Common myeloid progenitor, CD34-positive (primary cell): ENCODE measurements around the gene CCDC71L.

Experiments
- CTCF ChIA-PET: fragments of 350-600 bp; sonication (Branson Sonifier 250); formaldehyde crosslinking; loops from one replicate; lab custom pipeline; 2021; ENCODE audit warnings: antibody characterized with exemption; lab: Charles Lee
- POLR2A ChIA-PET: fragments of 350-600 bp; sonication (Branson Sonifier 250); formaldehyde crosslinking; loops from one replicate; lab custom pipeline; 2021; ENCODE audit warnings: antibody characterized with exemption; lab: Charles Lee
- DNase-seq, 3 donors: peaks; one replicate each; pipeline versions ENCODE4 v3.0.0 to v3.0.0-alpha.2; 2013
- H3K27ac ChIP-seq, 2 experiments: 1 replicate in 1 of 2; 2 replicates in 1 of 2; pipeline ENCODE4 v1.7.0; 2013; ENCODE audit warnings: inconsistent platforms in 2 of 2, low read length in 2 of 2, mild to moderate bottlenecking in 2 of 2, low read depth in 1 of 2, moderate library complexity in 1 of 2; ENCODE audit not compliant: severe bottlenecking in 2 of 2, insufficient read depth in 1 of 2, poor library complexity in 1 of 2
- H3K27me3 ChIP-seq, 5 experiments: replicated peaks in 2 of 5; 1 replicate in 3 of 5; 2 replicates in 2 of 5; pipeline versions ENCODE4 v1.6.1 to v1.7.0; 2013; ENCODE audit warnings: low read length in 4 of 5, mild to moderate bottlenecking in 2 of 5, moderate library complexity in 2 of 5, inconsistent platforms in 1 of 5; ENCODE audit not compliant: insufficient read depth in 5 of 5, control insufficient read depth in 4 of 5
- H3K36me3 ChIP-seq, 4 experiments: 1 replicate in 2 of 4; 2 replicates in 2 of 4; pipeline versions ENCODE4 v1.6.1 to v1.7.0; 2013; ENCODE audit warnings: low read length in 3 of 4, control low read depth in 1 of 4, mild to moderate bottlenecking in 1 of 4; ENCODE audit not compliant: control insufficient read depth in 4 of 4, insufficient read depth in 4 of 4
- H3K4me1 ChIP-seq, 4 experiments: 1 replicate in 3 of 4; 2 replicates in 1 of 4; pipeline versions ENCODE4 v1.6.1 to v1.7.1; 2013; ENCODE audit warnings: low read length in 3 of 4, mild to moderate bottlenecking in 3 of 4, control low read depth in 1 of 4, inconsistent platforms in 1 of 4, moderate library complexity in 1 of 4; ENCODE audit not compliant: control insufficient read depth in 4 of 4, insufficient read depth in 4 of 4; ENCODE audit errors: control extremely low read depth in 1 of 4
- H3K4me3 ChIP-seq, 7 experiments: 1 replicate in 4 of 7; 2 replicates in 3 of 7; pipeline versions ENCODE4 v1.5.1 to v1.7.0; 2013; ENCODE audit warnings: mild to moderate bottlenecking in 7 of 7, low read length in 6 of 7, moderate library complexity in 6 of 7, inconsistent platforms in 2 of 7, low read depth in 2 of 7, control low read depth in 1 of 7; ENCODE audit not compliant: insufficient read depth in 4 of 7, control insufficient read depth in 1 of 7; ENCODE audit errors: extremely low read depth in 1 of 7
- H3K9me3 ChIP-seq, 5 experiments: 1 replicate in 4 of 5; 2 replicates in 1 of 5; pipeline versions ENCODE4 v1.6.1 to v1.7.1; 2013; ENCODE audit warnings: low read length in 4 of 5, mild to moderate bottlenecking in 2 of 5, inconsistent platforms in 1 of 5, low read depth in 1 of 5, moderate library complexity in 1 of 5; ENCODE audit not compliant: control insufficient read depth in 4 of 5, insufficient read depth in 2 of 5; ENCODE audit errors: control extremely low read depth in 1 of 5
- WGBS: methylation state at CpG from one replicate; pipeline ENCODE4 v1.1.5; 2013; ENCODE audit not compliant: insufficient coverage; 5-methylcytosine and 5-hydroxymethylcytosine counted together

Gene CCDC71L

GRCh38 chr7:106611911-106612310 lies 49.0 kb downstream of the CCDC71L start:
- H3K4me1 ChIP-seq: no peaks in the 10 kb centered on the region
- H3K9me3 ChIP-seq: peaks cover 0 to 8% (median 2%) of the 10 kb centered on the region in 5 experiments
- 89% methylated on average over 1 of the region's 3 CpGs for whole genome bisulfite sequencing
- no peaks in the 10 kb centered on the region for H3K36me3 ChIP-seq
- no peak overlapping the region for H3K27ac ChIP-seq
- ChIA-PET CTCF (interaction anchor here (0.9 kb wide), 1 partner anchor 11 kb away, joined by 3 read pairs; no protein-coding TSS in a partner anchor), POLR2A (no interaction called here)
- H3K4me3 ChIP-seq: no peak overlapping the region
- H3K27me3 ChIP-seq: no peaks in the 10 kb centered on the region
- no peak for DNase-seq

- Histone ChIP-seq H3K9me3 (peaks cover 0 to 8% (median 2%) of the 10 kb centered on the region in 5 experiments), H3K36me3 (no peaks in the 10 kb centered on the region), H3K4me1 (no peaks in the 10 kb centered on the region), H3K27ac (no peak overlapping the region), H3K27me3 (no peaks in the 10 kb centered on the region), H3K4me3 (no peak overlapping the region)
- WGBS: 98% methylated on average over 5 of the region's 6 CpGs
- CTCF ChIA-PET: interaction anchor here (0.9 kb wide), 1 partner anchor 10 kb away, joined by 3 read pairs; no protein-coding TSS in a partner anchor
- DNase-seq: no peak
- POLR2A ChIA-PET: no interaction called here
Measured at GRCh38 chr7:106610996-106611886, 49.7 kb downstream of the CCDC71L start.

- H3K9me3 ChIP-seq: peaks cover 0 to 8% (median 2%) of the 10 kb centered on the region in 5 experiments
- H3K27me3 ChIP-seq: no peaks in the 10 kb centered on the region
- 100% methylated on average over 3 of the region's 5 CpGs for WGBS
- ChIA-PET CTCF (no interaction called here), POLR2A (no interaction called here)
- no peak overlapping the region for H3K27ac ChIP-seq
- H3K4me3 ChIP-seq: no peak overlapping the region
- peaks cover 0 to 3% (median 0%) of the 10 kb centered on the region in 4 experiments for H3K4me1 ChIP-seq
- no peaks in the 10 kb centered on the region for H3K36me3 ChIP-seq
- DNase-seq: no peak
Measured at GRCh38 chr7:106609416-106609815, 51.5 kb downstream of the CCDC71L start.

GRCh38 chr7:106608661-106609060 lies 52.3 kb downstream of the CCDC71L start:
- WGBS: 83% methylated on average over 1 of the region's 1 CpG
- CTCF ChIA-PET: no interaction called here
- POLR2A ChIA-PET: interaction anchor here (0.7 kb wide), 1 partner anchor 530 kb away, joined by 5 read pairs; no protein-coding TSS in a partner anchor
- no peak for DNase-seq
- no peaks in the 10 kb centered on the region for H3K27me3 ChIP-seq
- H3K4me1 ChIP-seq: peaks cover 0 to 5% (median 0%) of the 10 kb centered on the region in 4 experiments
- no peaks in the 10 kb centered on the region for H3K36me3 ChIP-seq
- no peak overlapping the region for H3K4me3 ChIP-seq
- peaks cover 0 to 8% (median 2%) of the 10 kb centered on the region in 5 experiments for H3K9me3 ChIP-seq
- H3K27ac ChIP-seq: no peak overlapping the region
